GM23248 (cell line): ENCODE results near the gene PPP6R2. TPM values are rescaled to one million over a fixed set of nuclear protein-coding genes. Genes with fewer than 3 reads are reported as not detected.

Source experiments
- DNase-seq: peaks from one replicate; pipeline ENCODE4 v3.0.0-alpha.2; 2015
- H2AFZ ChIP-seq: fragments of 200-600 bp; sonication (generic); 2 replicates; pipeline ENCODE4 v1.6.1; 2016; ENCODE audit warnings: antibody characterized with exemption
- H3F3A ChIP-seq: fragments of 200-600 bp; sonication (generic); 2 replicates; pipeline ENCODE4 v1.6.1; 2016; ENCODE audit warnings: mild to moderate bottlenecking, antibody characterized with exemption, mixed run types; ENCODE audit not compliant: insufficient read depth
- H3K27ac ChIP-seq: fragments of 200-600 bp; sonication (generic); 2 replicates; pipeline ENCODE4 v1.5.1; 2016; ENCODE audit warnings: mild to moderate bottlenecking
- H3K27me3 ChIP-seq: fragments of 200-600 bp; sonication (generic); replicated peaks from 2 replicates; pipeline ENCODE4 v1.6.1; 2016; ENCODE audit warnings: mild to moderate bottlenecking; ENCODE audit not compliant: insufficient read depth
- H3K36me3 ChIP-seq: fragments of 200-600 bp; sonication (generic); 2 replicates; pipeline ENCODE4 v1.6.1; 2016; ENCODE audit warnings: low read depth, mild to moderate bottlenecking
- H3K4me1 ChIP-seq: fragments of 200-600 bp; sonication (generic); 2 replicates; pipeline ENCODE4 v1.6.1; 2016; ENCODE audit warnings: mild to moderate bottlenecking; ENCODE audit not compliant: insufficient read depth
- H3K4me2 ChIP-seq: fragments of 200-600 bp; sonication (generic); one replicate; pipeline ENCODE4 v1.6.1; 2016; ENCODE audit warnings: mild to moderate bottlenecking; ENCODE audit not compliant: unreplicated experiment
- H3K4me3 ChIP-seq: fragments of 200-600 bp; sonication (generic); 2 replicates; pipeline ENCODE4 v1.5.1; 2016; ENCODE audit warnings: mild to moderate bottlenecking
- H3K79me2 ChIP-seq: fragments of 200-600 bp; sonication (generic); 2 replicates; pipeline ENCODE4 v1.6.1; 2016; ENCODE audit warnings: mild to moderate bottlenecking; ENCODE audit not compliant: insufficient read depth
- H3K9ac ChIP-seq: fragments of 200-600 bp; sonication (generic); 2 replicates; pipeline ENCODE4 v1.6.1; 2016; ENCODE audit warnings: mild to moderate bottlenecking
- H3K9me2 ChIP-seq: fragments of 200-600 bp; sonication (generic); 2 replicates; pipeline ENCODE4 v1.6.1; 2016; ENCODE audit warnings: mixed run types, mild to moderate bottlenecking, moderate library complexity; ENCODE audit not compliant: insufficient read depth
- H3K9me3 ChIP-seq: fragments of 200-600 bp; sonication (generic); one replicate; pipeline ENCODE4 v1.6.1; 2017; ENCODE audit warnings: low read depth
- H4K20me1 ChIP-seq: fragments of 200-600 bp; sonication (generic); 2 replicates; pipeline ENCODE4 v1.6.0; 2016; ENCODE audit not compliant: insufficient read depth
- EZH2 ChIP-seq: fragments of 200-600 bp; sonication (generic); IDR thresholded peaks from 2 replicates; pipeline ENCODE4 v1.6.1; 2018; ENCODE audit warnings: antibody characterized with exemption, mild to moderate bottlenecking; ENCODE audit not compliant: insufficient read depth, poor library complexity, severe bottlenecking
- EZH2phosphoT487 ChIP-seq: fragments of 200-600 bp; sonication (generic); IDR thresholded peaks from 2 replicates; pipeline ENCODE4 v1.6.1; 2018; ENCODE audit warnings: antibody characterized with exemption, moderate library complexity, mild to moderate bottlenecking, low read depth; ENCODE audit not compliant: insufficient read depth
- WGBS, 2 experiments: methylation state at CpG; one replicate each; pipeline ENCODE4 v1.1.6; 2015 to 2017; ENCODE audit warnings: low lambda C conversion rate in 2 of 2, low coverage in 1 of 2; ENCODE audit errors: missing lambda C conversion rate in 2 of 2; 5-methylcytosine and 5-hydroxymethylcytosine counted together
- in situ Hi-C: fragments of 300-500 bp; cut with MboI; formaldehyde crosslinking; loops from 2 replicates; pipeline ENCODE4 v1.15.0; 2020
- polyA plus RNA-seq: library from polyadenylated mRNA; unstranded; fragments of >200 nt; fragmentation: Nextera tagmentation; extraction: Ambion mirVana; gene quantifications from 2 replicates; pipeline ENCODE4 v1.2.1, GENCODE V29; 2016
- total RNA-seq: library from RNA; depleted of rRNA; stranded (reverse); fragments of >200 nt; shearing (Covaris generic); gene quantifications from 2 replicates; pipeline ENCODE4 v1.2.3, GENCODE V29; 2014

PPP6R2 gene
- total and polyA plus RNA-seq, 2 experiments from 2014 or later = 22.2 to 58.4 TPM

DNA sequence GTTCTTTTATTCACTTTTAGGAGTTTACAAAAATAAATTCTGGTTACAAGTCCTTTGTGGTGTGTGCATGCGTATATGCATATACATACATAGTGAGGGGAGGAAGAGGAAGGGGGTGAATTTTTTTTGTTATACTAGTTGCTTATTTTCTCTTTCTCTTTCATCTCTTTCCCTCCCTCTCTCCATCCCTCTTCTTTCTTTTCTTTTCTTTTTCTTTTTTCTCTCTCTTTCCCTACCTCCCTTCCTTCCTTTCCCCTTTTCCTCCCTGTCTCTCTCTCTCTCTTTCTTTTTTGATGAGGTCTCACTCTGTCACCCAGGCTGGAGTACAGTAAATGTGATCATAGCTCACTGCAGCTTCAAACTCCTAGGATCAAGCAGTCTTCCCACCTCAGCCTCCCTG is 14.1 kb downstream of the PPP6R2 start:
- Histone ChIP-seq H3K9me3 (no peaks in the 10 kb centered on the region), H3K79me2 (peaks cover 100% of the 10 kb centered on the region), H3K27ac (no peak overlapping the region), H4K20me1 (peaks cover 7% of the 10 kb centered on the region; the same call in 1 of the 2 replicates), H3F3A (no peaks in the 10 kb centered on the region), H3K36me3 (no peaks in the 10 kb centered on the region; the same call in 1 of the 2 replicates), H2AFZ (no peak overlapping the region), H3K4me2 (no peak overlapping the region), H3K27me3 (no peaks in the 10 kb centered on the region), H3K4me3 (no peak overlapping the region), H3K4me1 (no peaks in the 10 kb centered on the region), H3K9ac (no peak overlapping the region), H3K9me2 (no peaks in the 10 kb centered on the region)
- TF ChIP-seq EZH2 = no peak
- no peak for TF ChIP-seq EZH2phosphoT487
- in situ Hi-C loops = no loop called here
- DNase-seq = no peak
- 94 to 100% methylated on average over 1 of the region's 1 CpG for WGBS, 2 experiments

GRCh38 chr22:50357756-50358155 is 14.6 kb downstream of the PPP6R2 start:
- Histone ChIP-seq H3K9ac (no peak overlapping the region), H3K9me2 (no peaks in the 10 kb centered on the region), H4K20me1 (peaks cover 12% of the 10 kb centered on the region; the same call in 1 of the 2 replicates), H2AFZ (no peak overlapping the region), H3K27ac (no peak overlapping the region), H3K9me3 (no peaks in the 10 kb centered on the region), H3K27me3 (no peaks in the 10 kb centered on the region), H3F3A (no peaks in the 10 kb centered on the region), H3K4me1 (no peaks in the 10 kb centered on the region), H3K4me2 (no peak overlapping the region), H3K4me3 (no peak overlapping the region), H3K79me2 (peaks cover 100% of the 10 kb centered on the region), H3K36me3 (no peaks in the 10 kb centered on the region; the same call in 1 of the 2 replicates)
- 90 to 91% methylated on average over 10 of the region's 10 CpGs for WGBS, 2 experiments
- in situ Hi-C loops = no loop called here
- DNase-seq = no peak
- TF ChIP-seq EZH2phosphoT487 (no peak), EZH2 (no peak)

DNA sequence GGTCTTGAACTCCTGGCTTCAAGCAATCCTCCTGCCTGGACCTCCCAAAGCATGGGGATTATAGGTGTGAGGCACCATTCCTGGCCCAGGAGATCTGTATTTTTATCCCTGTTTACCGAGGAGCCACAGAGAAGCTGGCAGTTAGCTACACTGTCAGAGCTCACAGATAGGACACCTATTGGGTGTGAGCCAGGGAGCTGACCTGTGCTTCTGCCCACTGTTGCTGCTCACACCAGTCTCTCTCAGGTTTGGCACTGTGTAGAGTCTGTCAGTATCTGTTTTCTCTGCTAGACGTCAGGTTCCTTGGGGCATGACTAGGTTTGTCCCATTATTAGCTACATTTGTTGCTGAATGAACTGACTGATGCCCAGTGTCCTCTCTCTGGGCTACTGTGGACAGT is 17.5 kb downstream of the PPP6R2 start:
- Histone ChIP-seq H3K79me2 (peaks cover 100% of the 10 kb centered on the region), H3K27ac (no peak overlapping the region), H3F3A (no peaks in the 10 kb centered on the region), H3K9me3 (no peaks in the 10 kb centered on the region), H3K9ac (no peak overlapping the region), H3K4me3 (no peak overlapping the region), H3K4me1 (no peaks in the 10 kb centered on the region), H3K9me2 (no peaks in the 10 kb centered on the region), H3K36me3 (no peaks in the 10 kb centered on the region; the same call in 1 of the 2 replicates), H2AFZ (no peak overlapping the region), H4K20me1 (peaks cover 13% of the 10 kb centered on the region; the same call in 1 of the 2 replicates), H3K27me3 (no peaks in the 10 kb centered on the region), H3K4me2 (no peak overlapping the region)
- TF ChIP-seq EZH2 = no peak
- TF ChIP-seq EZH2phosphoT487 = no peak
- DNase-seq = no peak
- in situ Hi-C loops = no loop called here
- WGBS, 2 experiments = 76 to 80% methylated on average over 2 of the region's 2 CpGs

- DNase-seq = no peak
- peaks cover 13% of the 10 kb centered on the region; the same call in 1 of the 2 replicates for H4K20me1 ChIP-seq
- H3K4me2 ChIP-seq = no peak overlapping the region
- H3K79me2 ChIP-seq = peaks cover 100% of the 10 kb centered on the region
- H3K27ac ChIP-seq = no peak overlapping the region
- no peaks in the 10 kb centered on the region for H3K9me2 ChIP-seq
- H3K9me3 ChIP-seq = no peaks in the 10 kb centered on the region
- H3K9ac ChIP-seq = no peak overlapping the region
- H3K36me3 ChIP-seq = no peaks in the 10 kb centered on the region; the same call in 1 of the 2 replicates
- WGBS, 2 experiments = 94 to 95% methylated on average over 5 of the region's 5 CpGs
- no peak overlapping the region for H2AFZ ChIP-seq
- 0 out of 2 replicates have a peak, but pooled peaks cover 4% of the 10 kb centered on the region for H3F3A ChIP-seq
- H3K27me3 ChIP-seq = no peaks in the 10 kb centered on the region
- H3K4me1 ChIP-seq = no peaks in the 10 kb centered on the region
- no peak overlapping the region for H3K4me3 ChIP-seq
- in situ Hi-C loops = no loop called here
- TF ChIP-seq EZH2 = no peak
- no peak for TF ChIP-seq EZH2phosphoT487
Measured at GRCh38 chr22:50361222-50361621, 18.1 kb downstream of the PPP6R2 start.
